Vagina (tissue), 2 donors: Measurements from ENCODE around the gene NANOS2.

Source experiments
- CTCF ChIP-seq, 3 experiments: fragments of 450-650 bp in 2 of 3; fragments of 200-600 bp in 1 of 3; sonication (generic) in 1 of 3; IDR thresholded peaks; one replicate each; pipeline ENCODE4 v1.5.1; 2017 to 2019; ENCODE audit warnings: antibody characterized with exemption in 3 of 3, mild to moderate bottlenecking in 2 of 3, moderate library complexity in 2 of 3
- POLR2AphosphoS5 ChIP-seq, 2 donors: sonication (generic); formaldehyde crosslinking; IDR thresholded peaks; one replicate each; pipeline ENCODE4 v1.9.0; 2017; ENCODE audit warnings: antibody characterized with exemption in 2 of 2, mild to moderate bottlenecking in 2 of 2, low read depth in 1 of 2; ENCODE audit not compliant: insufficient read depth in 1 of 2

GRCh38 chr19:45940515-45940805 is 25.9 kb upstream of the NANOS2 start:
- TF ChIP-seq CTCF (IDR thresholded peaks at IDR 0.05) (no peak), POLR2AphosphoS5 (IDR thresholded peaks at IDR 0.05; ENCODE audit: insufficient read depth in 1 of 2, low read depth in 1 of 2) (no peak)
